HFF-Myc (cell line): ENCODE results near the gene CATSPERZ.

Experiments used
- DNase-seq: peaks from one replicate; pipeline ENCODE4 v3.0.0-alpha.2; 2011; ENCODE audit warnings: low read depth; ENCODE audit errors: extremely low read depth
- H3K4me3 ChIP-seq: replicated peaks from 2 replicates; pipeline ENCODE4 v1.5.1; 2011; ENCODE audit warnings: low read depth, mild to moderate bottlenecking, control low read depth, low read length
- CTCF ChIP-seq: IDR thresholded peaks from 2 replicates; pipeline ENCODE4 v1.5.1; 2012; ENCODE audit warnings: mild to moderate bottlenecking, low read depth, low read length, control low read depth; ENCODE audit errors: missing control alignments

CATSPERZ gene

GRCh38 chr11:64253043-64253442, 47.1 kb upstream of the CATSPERZ start:
- DNase-seq = no peak
- peak overlapping the region; percentile 84 for H3K4me3 ChIP-seq
- no peak for TF ChIP-seq CTCF

- no peak overlapping the region for H3K4me3 ChIP-seq
- no peak for TF ChIP-seq CTCF
These were observed 46.7 kb upstream of the CATSPERZ start for GRCh38 chr11:64253481-64253880.

GRCh38 chr11:64254326-64254725, 45.8 kb upstream of the CATSPERZ start:
- no peak overlapping the region for H3K4me3 ChIP-seq
- no peak for TF ChIP-seq CTCF
- no peak for DNase-seq

More at GRCh38 chr11:64253481-64253880, 46.7 kb upstream of the CATSPERZ start:
- DNase-seq = no peak

- TF ChIP-seq CTCF = no peak
- DNase-seq = no peak
- no peak overlapping the region for H3K4me3 ChIP-seq
These were observed 44.7 kb upstream of the CATSPERZ start for GRCh38 chr11:64255135-64256128.

- no peak overlapping the region for H3K4me3 ChIP-seq
- TF ChIP-seq CTCF = no peak
- DNase-seq = no peak
These were observed 43.9 kb upstream of the CATSPERZ start for GRCh38 chr11:64256300-64256699.

GRCh38 chr11:64258356-64258755, 41.8 kb upstream of the CATSPERZ start:
- no peak for DNase-seq
- no peak overlapping the region for H3K4me3 ChIP-seq
- TF ChIP-seq CTCF = no peak
